GM12878 (cell line): Measurements from ENCODE around the gene PPP1R12B. TPM values are rescaled to one million over a fixed set of nuclear protein-coding genes. Genes with fewer than 3 reads are reported as not detected.

Source experiments
- ATAC-seq: fragments of 200-7000 bp; cut with Tn5 transposase; 3 replicates; pipeline ENCODE4 v1.9.1; 2020; ENCODE audit warnings: mild to moderate bottlenecking, moderate library complexity
- BruUV-seq: library from RNA; stranded (reverse); fragments of 400-500 nt; replicated peaks from 2 replicates; lab custom pipeline; 2021; lab: Mats Ljungman, UMichigan
- CTCF ChIA-PET: fragments of 300-600 bp; sonication (Branson Sonifier 250); formaldehyde crosslinking; extraction: SDS; loops from one replicate; lab custom pipeline; 2021; ENCODE audit warnings: inconsistent platforms; lab: Yijun Ruan, JAX
- POLR2A ChIA-PET: fragments of 350-600 bp; formaldehyde crosslinking; extraction: SDS; loops from one replicate; lab custom pipeline; 2021; ENCODE audit warnings: inconsistent platforms; lab: Charles Lee
- RAD21 ChIA-PET: fragments of 300-600 bp; sonication (Branson Sonifier 250); formaldehyde crosslinking; loops from one replicate; lab custom pipeline; 2023; ENCODE audit warnings: antibody characterized with exemption; ENCODE audit not compliant: unreplicated experiment; lab: Charles Lee
- SMC1A ChIA-PET: fragments of 300-600 bp; sonication (Branson Sonifier 250); formaldehyde crosslinking; loops from one replicate; lab custom pipeline; 2023; ENCODE audit not compliant: unreplicated experiment, uncharacterized antibody; lab: Charles Lee
- DNase-seq: peaks from one replicate; pipeline ENCODE4 v3.0.0-alpha.2; 2011; ENCODE audit warnings: low read depth, low spot score
- FAIRE-seq: peaks from 3 replicates; lab custom pipeline; 2011; peaks lifted over from hg19 to GRCh38; lab: Jason Lieb, UNC
- H2AFZ ChIP-seq: 2 replicates; pipeline ENCODE4 v1.6.0; 2011; ENCODE audit warnings: low read depth, low read length, control low read depth; ENCODE audit not compliant: control insufficient read depth
- H3K27ac ChIP-seq: 2 replicates; pipeline ENCODE4 v1.5.1; 2011; ENCODE audit warnings: control low read depth; ENCODE audit not compliant: control insufficient read depth, insufficient read depth
- H3K27me3 ChIP-seq, 2 experiments: replicated peaks in 1 of 2; 2 replicates each; pipeline versions ENCODE4 v1.6.0 to v1.6.1; 2011; ENCODE audit warnings: low read length in 1 of 2; ENCODE audit not compliant: control insufficient read depth in 2 of 2, insufficient read depth in 2 of 2
- H3K36me3 ChIP-seq, 2 experiments: 2 replicates each; pipeline ENCODE4 v1.5.1; 2011; ENCODE audit warnings: low read length in 1 of 2; ENCODE audit not compliant: control insufficient read depth in 2 of 2, insufficient read depth in 2 of 2
- H3K4me1 ChIP-seq: 2 replicates; pipeline ENCODE4 v1.6.1; 2011; ENCODE audit warnings: mild to moderate bottlenecking, low read length, moderate library complexity, mixed read lengths; ENCODE audit not compliant: control insufficient read depth, insufficient read depth
- H3K4me2 ChIP-seq: 2 replicates; pipeline ENCODE4 v1.6.0; 2011; ENCODE audit warnings: control low read depth; ENCODE audit not compliant: control insufficient read depth, insufficient read depth
- H3K4me3 ChIP-seq: fragments of 200-600 bp; sonication (generic); 2 replicates; pipeline ENCODE4 v1.5.1; 2016
- H3K79me2 ChIP-seq: 2 replicates; pipeline ENCODE4 v1.6.0; 2011; ENCODE audit warnings: low read length; ENCODE audit not compliant: control insufficient read depth, insufficient read depth
- H3K9ac ChIP-seq: 2 replicates; pipeline ENCODE4 v1.8.0; 2011; ENCODE audit warnings: low read length, control low read depth, mixed read lengths; ENCODE audit not compliant: control insufficient read depth, insufficient read depth
- H3K9me3 ChIP-seq: replicated peaks from 3 replicates; pipeline ENCODE4 v1.5.1; 2011; ENCODE audit warnings: mild to moderate bottlenecking, low read length; ENCODE audit not compliant: control insufficient read depth, insufficient read depth
- H4K20me1 ChIP-seq: 2 replicates; pipeline ENCODE4 v1.6.0; 2011; ENCODE audit not compliant: control insufficient read depth, insufficient read depth
- BACH1 ChIP-seq: fragments of 450-650 bp; IDR thresholded peaks from 2 replicates; pipeline ENCODE4 v1.6.1; 2017; ENCODE audit warnings: mild to moderate bottlenecking, borderline replicate concordance
- BHLHE40 ChIP-seq, 2 experiments: fragments of 450-650 bp in 1 of 2; IDR thresholded peaks; 2 replicates each; pipeline ENCODE4 v1.6.1; 2011 to 2017; ENCODE audit warnings: low read depth in 2 of 2, borderline replicate concordance in 1 of 2, improper control_type of control experiment in 1 of 2, low read length in 1 of 2, mild to moderate bottlenecking in 1 of 2
- CUX1 ChIP-seq: IDR thresholded peaks from 2 replicates; pipeline ENCODE4 v1.6.1; 2012; ENCODE audit warnings: improper control_type of control experiment, low read depth, low read length; ENCODE audit not compliant: insufficient replicate concordance
- GATAD2B ChIP-seq: fragments of 450-650 bp; conservative IDR thresholded peaks from 2 replicates; pipeline ENCODE4 v1.6.1; 2017; ENCODE audit warnings: low read depth, mild to moderate bottlenecking, moderate library complexity
- HCFC1 ChIP-seq: fragments of 150-350 bp; IDR thresholded peaks from 2 replicates; pipeline ENCODE4 v1.6.1; 2014; ENCODE audit warnings: low read length
- JUNB ChIP-seq: IDR thresholded peaks from 2 replicates; pipeline ENCODE4 v1.6.1; 2016; ENCODE audit warnings: antibody characterized with exemption, mild to moderate bottlenecking
- NFXL1 ChIP-seq: fragments of 450-650 bp; IDR thresholded peaks from 2 replicates; pipeline ENCODE4 v1.6.1; 2017; ENCODE audit warnings: antibody characterized with exemption, mild to moderate bottlenecking, borderline replicate concordance
- NR2C1 ChIP-seq: fragments of 450-650 bp; IDR thresholded peaks from 2 replicates; pipeline ENCODE4 v1.6.1; 2017; ENCODE audit warnings: antibody characterized with exemption, mild to moderate bottlenecking, moderate library complexity
- PKNOX1 ChIP-seq: fragments of 450-650 bp; IDR thresholded peaks from 2 replicates; pipeline ENCODE4 v1.6.1; 2016; ENCODE audit warnings: mild to moderate bottlenecking
- PML ChIP-seq: IDR thresholded peaks from 2 replicates; pipeline ENCODE4 v1.6.1; 2012; ENCODE audit warnings: low read length, inconsistent platforms
- POLR2A ChIP-seq: IDR thresholded peaks from 2 replicates; pipeline ENCODE4 v1.6.1; 2011; ENCODE audit warnings: low read depth, mild to moderate bottlenecking, low read length
- RCOR1 ChIP-seq: conservative IDR thresholded peaks from 2 replicates; pipeline ENCODE4 v1.6.1; 2012; ENCODE audit warnings: low read depth, low read length, improper control_type of control experiment
- SIX5 ChIP-seq: IDR thresholded peaks from 2 replicates; pipeline ENCODE4 v1.6.1; 2011; ENCODE audit warnings: mild to moderate bottlenecking, low read depth, low read length, moderate library complexity; ENCODE audit not compliant: severe bottlenecking
- SUPT20H ChIP-seq: IDR thresholded peaks from 2 replicates; pipeline ENCODE4 v1.6.1; 2011; ENCODE audit warnings: low read depth, mild to moderate bottlenecking, low read length, moderate library complexity, borderline replicate concordance; ENCODE audit not compliant: control insufficient read depth
- TBL1XR1 ChIP-seq: IDR thresholded peaks from 2 replicates; pipeline ENCODE4 v1.6.1; 2012; ENCODE audit warnings: low read depth, low read length, improper control_type of control experiment
- TCF12 ChIP-seq: IDR thresholded peaks from 2 replicates; pipeline ENCODE4 v1.6.1; 2011; ENCODE audit warnings: low read depth, mild to moderate bottlenecking, low read length
- ZNF217 ChIP-seq: fragments of 450-650 bp; IDR thresholded peaks from 2 replicates; pipeline ENCODE4 v1.6.1; 2017; ENCODE audit warnings: antibody characterized with exemption, mild to moderate bottlenecking
- ZNF274 ChIP-seq: IDR thresholded peaks from one replicate; pipeline ENCODE4 v1.8.0; 2011; ENCODE audit not compliant: insufficient read length, insufficient read depth
- ZNF384 ChIP-seq: IDR thresholded peaks from 2 replicates; pipeline ENCODE4 v1.6.1; 2012; ENCODE audit warnings: low read depth, mild to moderate bottlenecking, low read length, improper control_type of control experiment, borderline replicate concordance
- in situ Hi-C: fragments of 300-500 bp; cut with MboI; formaldehyde crosslinking; loops from 9 replicates; pipeline ENCODE4 v1.14.3; 2018; ENCODE audit warnings: mixed read lengths
- intact Hi-C: fragments of 100-400 bp; cut with micrococcal nuclease; formaldehyde crosslinking; loops from one replicate; pipeline ENCODE4 v1.14.2; 2022; ENCODE audit not compliant: unreplicated experiment
- polyA plus RNA-seq, 11 experiments: library from polyadenylated mRNA; depleted of rRNA in 4 of 11; unstranded in 6 of 11; stranded (reverse) in 5 of 11; fragments of >200 nt; fragmentation: Nextera tagmentation in 4 of 11; fragmentation: Illumina TruSeq in 1 of 11; extraction: Ambion mirVana in 4 of 11; extraction: Trizol in 1 of 11; gene quantifications; 1 replicate in 1 of 11; 2 replicates in 10 of 11; pipeline versions ENCODE4 v1.2.1 to v1.2.3, GENCODE V29; 2011 to 2016; ENCODE audit warnings: inconsistent platforms in 2 of 11, missing spikeins in 2 of 11, low read depth in 1 of 11
- total RNA-seq, 4 experiments: library from RNA; depleted of rRNA in 3 of 4; stranded (reverse); fragments of >200 nt in 3 of 4; fragmentation: Illumina TruSeq in 1 of 4; extraction: Trizol in 1 of 4; gene quantifications; 2 replicates each; pipeline versions ENCODE4 v1.2.1 to v1.2.3, GENCODE V29; 2013 to 2021

The PPP1R12B gene
- total and polyA plus RNA-seq, 10 of the 15 experiments (the other 5 are each of a cell fraction or from before 2014, with no cell fraction given) = 0.29 to 9.4 (median 4.7) TPM

DNA sequence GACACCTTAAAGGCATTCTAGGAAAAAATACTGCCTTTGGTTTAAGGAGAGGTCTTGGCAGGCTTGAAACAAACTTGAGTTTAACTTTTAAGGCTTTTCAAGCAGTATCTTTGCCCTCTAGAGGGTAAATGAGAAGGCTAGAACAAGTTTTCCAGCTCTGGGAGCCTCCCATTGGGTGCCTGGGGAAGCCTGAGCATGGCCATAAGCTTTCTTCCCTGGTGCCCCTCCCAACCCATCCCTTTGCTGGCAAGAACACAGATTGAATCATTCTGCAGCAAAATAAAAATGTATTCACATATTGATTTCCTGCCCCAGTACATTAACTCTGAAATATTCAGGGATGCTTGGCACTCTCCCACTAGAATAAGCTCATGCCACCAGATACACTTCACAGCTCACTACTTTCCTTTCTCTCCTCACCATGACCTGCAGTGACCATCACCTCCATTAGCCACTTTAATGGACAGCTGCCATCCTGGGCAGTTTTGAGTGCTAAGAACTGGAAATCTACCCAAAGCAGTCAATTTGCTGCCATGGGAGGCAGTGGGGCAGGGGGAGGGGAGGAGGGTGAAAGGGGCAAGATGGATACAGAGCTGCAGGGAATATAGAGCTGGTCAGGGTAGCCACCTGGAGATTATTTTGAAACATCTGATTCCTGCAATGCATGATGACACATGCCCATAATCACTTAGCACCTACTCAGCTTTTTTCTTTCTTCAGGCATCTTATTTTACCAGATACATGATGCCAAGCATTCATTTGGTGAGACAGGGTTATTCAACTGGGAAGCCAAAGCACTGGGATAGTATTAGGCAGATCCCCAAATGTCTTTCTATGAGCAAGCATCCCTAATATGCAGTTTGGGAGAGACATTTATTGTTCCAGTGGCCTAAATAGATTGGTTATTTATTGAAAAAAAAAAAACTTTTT is 221.2 kb downstream of the PPP1R12B start:
- H4K20me1 ChIP-seq = no peaks in the 10 kb centered on the region
- BruUV-seq = no TSS peak
- H3K4me3 ChIP-seq = no peak overlapping the region
- intact Hi-C loops = loop anchor here (5.0 to 10.0 kb wide), 3 partner anchors 102 to 227 kb away; partner anchors contain the start of genes SYT2 and UBE2T
- H3K4me2 ChIP-seq = no peak overlapping the region
- ChIA-PET POLR2A (no interaction called here), CTCF (interaction anchor here (0.6 to 9.9 kb wide), 15 partner anchors 16 to 377 kb away, joined by 3 to 189 read pairs (median 4); no protein-coding TSS in a partner anchor), SMC1A (interaction anchor here (0.6 to 9.8 kb wide), 15 partner anchors 10 to 228 kb away, joined by 3 to 173 read pairs (median 4); partner anchors contain the start of gene UBE2T), RAD21 (interaction anchor here (0.9 to 4.5 kb wide), 6 partner anchors 17 to 105 kb away, joined by 3 to 20 read pairs (median 10); no protein-coding TSS in a partner anchor)
- FAIRE-seq = no peak
- TF ChIP-seq BHLHE40 (IDR thresholded peaks at IDR 0.05; ENCODE audit: borderline replicate concordance in 1 of 2, low read depth in 2 of 2, low read length in 1 of 2) (no peak), TCF12 (no peak), RCOR1 (no peak), TBL1XR1 (no peak), POLR2A (no peak), BACH1 (no peak), JUNB (no peak), SUPT20H (no peak), ZNF217 (no peak), ZNF274 (no peak), PML (no peak), PKNOX1 (no peak), SIX5 (no peak), ZNF384 (no peak), NR2C1 (no peak), NFXL1 (no peak), CUX1 (no peak), GATAD2B (no peak), HCFC1 (no peak)
- H3K36me3 ChIP-seq = no peaks in the 10 kb centered on the region; a peak in 1 of 4 replicates
- no peaks in the 10 kb centered on the region for H3K9me3 ChIP-seq
- in situ Hi-C loops = loop anchor here (5.0 kb wide), 1 partner anchor 57 kb away; no protein-coding TSS in a partner anchor
- no peak overlapping the region for H2AFZ ChIP-seq
- peaks cover 25% of the 10 kb centered on the region for H3K4me1 ChIP-seq
- no peak overlapping the region for H3K9ac ChIP-seq
- no peaks in the 10 kb centered on the region for H3K27me3 ChIP-seq
- H3K79me2 ChIP-seq = no peaks in the 10 kb centered on the region
- no peak overlapping the region for H3K27ac ChIP-seq
- no peak for ATAC-seq
- no peak for DNase-seq
